Mammary epithelial cell (primary cell): Measurements from ENCODE around the gene SEMA5B.

Source experiments
- CTCF ChIP-seq, 2 donors: IDR thresholded peaks in 1 of 2; conservative IDR thresholded peaks in 1 of 2; 2 replicates each; pipeline ENCODE4 v1.5.1; 2011 to 2012; ENCODE audit warnings: inconsistent platforms in 2 of 2, low read length in 2 of 2, mild to moderate bottlenecking in 2 of 2, control low read depth in 1 of 2, low read depth in 1 of 2; ENCODE audit not compliant: insufficient read depth in 1 of 2; ENCODE audit errors: extremely low read depth in 1 of 2
- EZH2 ChIP-seq: IDR thresholded peaks from 2 replicates; pipeline ENCODE4 v1.6.1; 2012; ENCODE audit warnings: low read length, inconsistent platforms, borderline replicate concordance

- TF ChIP-seq CTCF (conservative IDR thresholded peaks at IDR 0.05 in 1 of 2, IDR thresholded peaks at IDR 0.05 in 1 of 2; ENCODE audit: extremely low read depth in 1 of 2, insufficient read depth in 1 of 2, low read depth in 1 of 2, low read length in 2 of 2) (no peak), EZH2 (no peak)
Observed at GRCh38 chr3:122937745-122938144, 89.8 kb downstream of the SEMA5B start.
